ENCODE results near the gene VANGL2. TPM values are rescaled to one million over a fixed set of nuclear protein-coding genes. Genes with fewer than 3 reads are reported as not detected.

The VANGL2 gene
- total RNA-seq, 1 experiment from 2014 or later: 3.4 TPM

GRCh38 chr1:160460683-160461287 is 60.4 kb downstream of the VANGL2 start:
- POLR2A ChIA-PET: no interaction called here
- Mint-ChIP-seq H3K27me3 (ENCODE audit: insufficient read depth, unreplicated experiment) (peaks cover 16% of the 10 kb centered on the region), H3K4me1 (ENCODE audit: low read depth, unreplicated experiment) (no peaks in the 10 kb centered on the region), H3K9me3 (ENCODE audit: unreplicated experiment) (no peaks in the 10 kb centered on the region), H3K4me3 (ENCODE audit: unreplicated experiment) (no peak overlapping the region), H3K27ac (ENCODE audit: unreplicated experiment) (no peak overlapping the region), H3K36me3 (ENCODE audit: insufficient read depth, unreplicated experiment) (no peaks in the 10 kb centered on the region)
- Histone ChIP-seq H3K4me3 (ENCODE audit: low read depth, low read length) (no peak overlapping the region), H3K4me1 (no peaks in the 10 kb centered on the region), H3K27me3 (replicated peaks; ENCODE audit: control insufficient read depth, insufficient read depth, low read length) (no peaks in the 10 kb centered on the region; the same call in 1 of the 2 replicates), H3K9me3 (no peaks in the 10 kb centered on the region), H3K36me3 (ENCODE audit: control insufficient read depth, insufficient read depth, low read length) (no peaks in the 10 kb centered on the region)
- CTCF ChIA-PET: no interaction called here
- TF ChIP-seq CTCF (IDR thresholded peaks at IDR 0.05; ENCODE audit: insufficient read depth in 1 of 2, low read depth in 1 of 2, low read length in 1 of 2, severe bottlenecking in 1 of 2, unreplicated experiment in 1 of 2): no peak
- intact Hi-C loops (cut with micrococcal nuclease; ENCODE audit: unreplicated experiment): no loop called here
- no peak for DNase-seq
- no TSS peak for BruUV-seq (replicated peaks)

- BruUV-seq (replicated peaks): no TSS peak
- intact Hi-C loops (cut with micrococcal nuclease; ENCODE audit: unreplicated experiment): no loop called here
- Mint-ChIP-seq H3K4me3 (ENCODE audit: unreplicated experiment) (no peak overlapping the region), H3K4me1 (ENCODE audit: low read depth, unreplicated experiment) (no peaks in the 10 kb centered on the region), H3K9me3 (ENCODE audit: unreplicated experiment) (no peaks in the 10 kb centered on the region), H3K36me3 (ENCODE audit: insufficient read depth, unreplicated experiment) (no peaks in the 10 kb centered on the region), H3K27me3 (ENCODE audit: insufficient read depth, unreplicated experiment) (peaks cover 16% of the 10 kb centered on the region), H3K27ac (ENCODE audit: unreplicated experiment) (no peak overlapping the region)
- no peaks in the 10 kb centered on the region for H3K27me3 ChIP-seq (replicated peaks; ENCODE audit: control insufficient read depth, insufficient read depth, low read length)
- H3K36me3 ChIP-seq (ENCODE audit: control insufficient read depth, insufficient read depth, low read length): no peaks in the 10 kb centered on the region
- DNase-seq: no peak
- CTCF ChIA-PET: no interaction called here
- H3K4me1 ChIP-seq: no peaks in the 10 kb centered on the region
- TF ChIP-seq CTCF (IDR thresholded peaks at IDR 0.05; ENCODE audit: insufficient read depth in 1 of 2, low read depth in 1 of 2, low read length in 1 of 2, severe bottlenecking in 1 of 2, unreplicated experiment in 1 of 2): no peak
- no peak overlapping the region for H3K4me3 ChIP-seq (ENCODE audit: low read depth, low read length)
- no peaks in the 10 kb centered on the region for H3K9me3 ChIP-seq
- POLR2A ChIA-PET: no interaction called here
Measured at GRCh38 chr1:160465123-160465522, 64.8 kb downstream of the VANGL2 start.

- no peak for TF ChIP-seq CTCF (IDR thresholded peaks at IDR 0.05; ENCODE audit: insufficient read depth in 1 of 2, low read depth in 1 of 2, low read length in 1 of 2, severe bottlenecking in 1 of 2, unreplicated experiment in 1 of 2)
- no peaks in the 10 kb centered on the region for H3K4me1 ChIP-seq
- peaks cover 16% of the 10 kb centered on the region for H3K27me3 Mint-ChIP-seq (ENCODE audit: insufficient read depth, unreplicated experiment)
- H3K4me1 Mint-ChIP-seq (ENCODE audit: low read depth, unreplicated experiment): no peaks in the 10 kb centered on the region
- H3K9me3 Mint-ChIP-seq (ENCODE audit: unreplicated experiment): no peaks in the 10 kb centered on the region
- no peaks in the 10 kb centered on the region for H3K9me3 ChIP-seq
- no peak overlapping the region for H3K4me3 Mint-ChIP-seq (ENCODE audit: unreplicated experiment)
- no peak for DNase-seq
- ChIA-PET POLR2A (no interaction called here), CTCF (no interaction called here)
- no peak overlapping the region for H3K27ac Mint-ChIP-seq (ENCODE audit: unreplicated experiment)
- no peaks in the 10 kb centered on the region for H3K36me3 ChIP-seq (ENCODE audit: control insufficient read depth, insufficient read depth, low read length)
- H3K4me3 ChIP-seq (ENCODE audit: low read depth, low read length): no peak overlapping the region
- intact Hi-C loops (cut with micrococcal nuclease; ENCODE audit: unreplicated experiment): no loop called here
- BruUV-seq (replicated peaks): no TSS peak
- H3K36me3 Mint-ChIP-seq (ENCODE audit: insufficient read depth, unreplicated experiment): no peaks in the 10 kb centered on the region
- H3K27me3 ChIP-seq (replicated peaks; ENCODE audit: control insufficient read depth, insufficient read depth, low read length): no peaks in the 10 kb centered on the region; the same call in 1 of the 2 replicates
Measured at GRCh38 chr1:160466961-160467360, 66.6 kb downstream of the VANGL2 start.

Measured in Caco-2 (cell line).